Measurements from ENCODE around the gene DNMT3B.

DNA sequence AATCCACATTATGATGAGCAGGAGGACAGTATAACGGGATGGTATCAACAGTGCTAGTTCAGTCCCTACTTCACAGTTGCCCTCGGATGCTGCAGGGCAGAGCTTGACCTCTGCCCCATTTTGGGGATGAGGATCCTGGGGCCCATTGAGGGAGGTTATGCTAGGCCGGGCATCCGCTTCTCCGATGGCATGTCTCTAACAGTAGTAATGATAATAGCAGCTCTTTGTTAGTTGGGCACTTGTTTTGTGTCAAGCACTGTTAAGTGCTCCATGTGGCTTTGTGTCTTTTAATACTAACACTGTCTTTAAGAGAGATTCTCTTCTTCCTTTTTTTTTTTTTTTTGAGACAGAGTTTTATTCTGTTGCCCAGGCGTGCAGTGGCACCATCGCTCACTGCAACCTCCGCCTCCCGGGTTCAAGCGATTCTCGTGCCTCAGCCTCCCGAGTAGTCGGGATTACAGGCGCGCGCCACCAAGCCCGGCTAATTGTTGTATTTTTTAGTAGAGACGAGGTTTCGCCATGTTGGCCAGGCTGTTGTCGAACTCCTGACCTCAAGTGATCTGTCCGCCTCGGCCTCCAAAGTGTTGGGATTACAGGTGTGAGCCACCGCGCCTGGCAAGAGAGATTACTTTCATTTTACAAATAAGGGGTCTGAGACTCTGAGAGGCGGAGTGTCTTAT is 58.7 kb downstream of the DNMT3B start:
- TF ChIP-seq, protein P1, sequence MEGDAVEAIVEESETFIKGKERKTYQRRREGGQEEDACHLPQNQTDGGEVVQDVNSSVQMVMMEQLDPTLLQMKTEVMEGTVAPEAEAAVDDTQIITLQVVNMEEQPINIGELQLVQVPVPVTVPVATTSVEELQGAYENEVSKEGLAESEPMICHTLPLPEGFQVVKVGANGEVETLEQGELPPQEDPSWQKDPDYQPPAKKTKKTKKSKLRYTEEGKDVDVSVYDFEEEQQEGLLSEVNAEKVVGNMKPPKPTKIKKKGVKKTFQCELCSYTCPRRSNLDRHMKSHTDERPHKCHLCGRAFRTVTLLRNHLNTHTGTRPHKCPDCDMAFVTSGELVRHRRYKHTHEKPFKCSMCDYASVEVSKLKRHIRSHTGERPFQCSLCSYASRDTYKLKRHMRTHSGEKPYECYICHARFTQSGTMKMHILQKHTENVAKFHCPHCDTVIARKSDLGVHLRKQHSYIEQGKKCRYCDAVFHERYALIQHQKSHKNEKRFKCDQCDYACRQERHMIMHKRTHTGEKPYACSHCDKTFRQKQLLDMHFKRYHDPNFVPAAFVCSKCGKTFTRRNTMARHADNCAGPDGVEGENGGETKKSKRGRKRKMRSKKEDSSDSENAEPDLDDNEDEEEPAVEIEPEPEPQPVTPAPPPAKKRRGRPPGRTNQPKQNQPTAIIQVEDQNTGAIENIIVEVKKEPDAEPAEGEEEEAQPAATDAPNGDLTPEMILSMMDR (IDR thresholded peaks at IDR 0.05), result no peak
- TF ChIP-seq EZH2 (IDR thresholded peaks at IDR 0.05; ENCODE audit: borderline replicate concordance, insufficient read depth, low read depth, low read length, poor library complexity, severe bottlenecking), result no peak
